Measurements from ENCODE around the gene CEP290. TPM values are rescaled to one million over a fixed set of nuclear protein-coding genes. Genes with fewer than 3 reads are reported as not detected.

The CEP290 gene
- total RNA-seq, 2 donors from 2014 or later = 19.1 to 34.8 TPM

DNA sequence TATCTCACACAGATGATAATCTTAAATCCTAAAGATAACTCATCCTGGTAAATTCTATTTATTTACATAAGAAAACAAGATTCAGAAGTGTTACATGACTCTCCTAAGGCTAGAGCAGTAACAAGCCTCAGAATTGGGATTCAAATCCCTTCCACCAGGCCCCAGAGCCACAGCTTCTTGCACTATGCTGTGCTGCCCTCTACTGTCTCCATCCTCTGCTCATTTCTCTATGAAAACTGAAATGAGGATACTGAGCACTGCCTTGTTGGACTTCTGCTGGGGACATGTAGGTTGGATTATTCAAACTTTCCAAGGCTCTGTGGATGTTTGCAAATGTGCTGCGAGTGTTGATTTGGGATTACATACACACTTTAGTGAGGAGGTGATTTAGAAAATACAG, 89.2 kb downstream of the CEP290 start:
- H3K36me3 Mint-ChIP-seq (ENCODE audit: low read depth) = peaks cover 7% of the 10 kb centered on the region
- Histone ChIP-seq H3K9ac (ENCODE audit: extremely low read depth, low read length, poor library complexity, severe bottlenecking) (no peak overlapping the region), H3K27me3 (ENCODE audit: control insufficient read depth, insufficient read depth, low read length, poor library complexity, severe bottlenecking) (no peaks in the 10 kb centered on the region), H3K4me3 (ENCODE audit: low read length) (no peak overlapping the region), H3K4me1 (ENCODE audit: control insufficient read depth, insufficient read depth, low read length) (no peaks in the 10 kb centered on the region), H3K9me3 (ENCODE audit: control insufficient read depth, low read length) (no peaks in the 10 kb centered on the region), H3K27ac (ENCODE audit: low read depth, low read length) (no peak overlapping the region), H3K36me3 (ENCODE audit: control insufficient read depth, insufficient read depth, low read length) (peaks cover 18% of the 10 kb centered on the region)
- TF ChIP-seq, protein P1, sequence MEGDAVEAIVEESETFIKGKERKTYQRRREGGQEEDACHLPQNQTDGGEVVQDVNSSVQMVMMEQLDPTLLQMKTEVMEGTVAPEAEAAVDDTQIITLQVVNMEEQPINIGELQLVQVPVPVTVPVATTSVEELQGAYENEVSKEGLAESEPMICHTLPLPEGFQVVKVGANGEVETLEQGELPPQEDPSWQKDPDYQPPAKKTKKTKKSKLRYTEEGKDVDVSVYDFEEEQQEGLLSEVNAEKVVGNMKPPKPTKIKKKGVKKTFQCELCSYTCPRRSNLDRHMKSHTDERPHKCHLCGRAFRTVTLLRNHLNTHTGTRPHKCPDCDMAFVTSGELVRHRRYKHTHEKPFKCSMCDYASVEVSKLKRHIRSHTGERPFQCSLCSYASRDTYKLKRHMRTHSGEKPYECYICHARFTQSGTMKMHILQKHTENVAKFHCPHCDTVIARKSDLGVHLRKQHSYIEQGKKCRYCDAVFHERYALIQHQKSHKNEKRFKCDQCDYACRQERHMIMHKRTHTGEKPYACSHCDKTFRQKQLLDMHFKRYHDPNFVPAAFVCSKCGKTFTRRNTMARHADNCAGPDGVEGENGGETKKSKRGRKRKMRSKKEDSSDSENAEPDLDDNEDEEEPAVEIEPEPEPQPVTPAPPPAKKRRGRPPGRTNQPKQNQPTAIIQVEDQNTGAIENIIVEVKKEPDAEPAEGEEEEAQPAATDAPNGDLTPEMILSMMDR (conservative IDR thresholded peaks at IDR 0.05) = peak; percentile 75
- no peaks in the 10 kb centered on the region for H3K9me3 Mint-ChIP-seq
- H3K27ac Mint-ChIP-seq = no peak overlapping the region
- no peak overlapping the region for H3K4me3 Mint-ChIP-seq
- DNase-seq = peak; percentile 79
- WGBS, 2 experiments (ENCODE audit: insufficient coverage in 1 of 2, insufficient read length in 1 of 2) = 78% methylated on average over 1 of the region's 1 CpG; no CpG with 5 or more reads in 1 of the 2 experiments
- H3K4me1 Mint-ChIP-seq = no peaks in the 10 kb centered on the region
- no peaks in the 10 kb centered on the region for H3K27me3 Mint-ChIP-seq (ENCODE audit: insufficient read depth)

DNA sequence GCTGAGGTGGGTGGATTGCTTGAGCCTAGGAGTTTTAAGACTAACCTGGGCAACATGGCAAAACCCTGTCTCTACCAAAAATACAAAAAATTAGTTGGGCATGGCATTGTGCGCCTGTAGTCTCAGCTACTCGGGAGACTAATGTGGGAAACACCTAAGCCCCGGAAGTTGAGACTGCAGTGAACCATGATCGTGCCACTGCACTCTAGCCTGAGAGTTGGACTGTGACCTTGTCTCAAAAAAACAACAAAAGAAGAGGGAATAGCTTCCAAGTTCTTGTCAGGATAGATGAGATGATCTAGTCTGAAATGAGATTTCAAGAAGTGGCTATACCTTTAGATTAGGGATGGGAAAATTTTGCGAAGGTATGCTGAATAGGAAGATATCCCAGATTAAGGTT, 97.9 kb downstream of the CEP290 start:
- H3K27me3 Mint-ChIP-seq (ENCODE audit: insufficient read depth) = no peaks in the 10 kb centered on the region

DNA sequence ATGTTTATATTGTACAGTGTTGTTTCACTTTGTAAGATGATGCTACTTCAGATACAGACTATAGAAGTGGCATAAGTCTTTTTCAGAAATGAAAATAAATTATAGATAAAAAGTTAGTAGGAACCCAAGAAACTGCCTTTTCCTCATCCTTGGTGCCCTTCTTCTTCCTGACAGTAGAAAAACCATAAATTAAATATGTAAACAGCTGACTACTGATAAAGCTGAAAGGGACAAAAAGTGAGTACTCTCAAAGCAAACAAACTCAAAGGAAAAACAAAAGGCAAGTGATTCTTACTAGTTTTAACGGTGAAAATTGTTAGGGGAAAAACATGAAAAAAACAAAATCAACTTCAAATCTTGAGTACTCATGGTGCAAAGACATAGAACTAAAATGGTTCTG, 104.1 kb downstream of the CEP290 start:
- H3K9me3 Mint-ChIP-seq = no peaks in the 10 kb centered on the region
- H3K27ac Mint-ChIP-seq = no peak overlapping the region
- peak overlapping the region; percentile 87 for H3K4me3 ChIP-seq (ENCODE audit: low read length)
- H3K36me3 Mint-ChIP-seq (ENCODE audit: low read depth) = no peaks in the 10 kb centered on the region
- TF ChIP-seq, protein P1 (conservative IDR thresholded peaks at IDR 0.05) = no peak
- H3K36me3 ChIP-seq (ENCODE audit: control insufficient read depth, insufficient read depth, low read length) = peaks cover 4% of the 10 kb centered on the region
- no peak overlapping the region for H3K27ac ChIP-seq (ENCODE audit: low read depth, low read length)
- peaks cover 37% of the 10 kb centered on the region for H3K4me1 Mint-ChIP-seq
- no peaks in the 10 kb centered on the region for H3K4me1 ChIP-seq (ENCODE audit: control insufficient read depth, insufficient read depth, low read length)
- H3K27me3 ChIP-seq (ENCODE audit: control insufficient read depth, insufficient read depth, low read length, poor library complexity, severe bottlenecking) = no peaks in the 10 kb centered on the region
- DNase-seq = no peak
- WGBS, 2 experiments (ENCODE audit: insufficient coverage in 1 of 2, insufficient read length in 1 of 2) = 80 to 92% methylated on average over 1 of the region's 1 CpG
- H3K9me3 ChIP-seq (ENCODE audit: control insufficient read depth, low read length) = no peaks in the 10 kb centered on the region
- no peaks in the 10 kb centered on the region for H3K27me3 Mint-ChIP-seq (ENCODE audit: insufficient read depth)
- H3K4me3 Mint-ChIP-seq = peak overlapping the region; percentile 9
- H3K9ac ChIP-seq (ENCODE audit: extremely low read depth, low read length, poor library complexity, severe bottlenecking) = no peak overlapping the region

More for the DNA sequence above, 97.9 kb downstream of the CEP290 start:
- H3K36me3 ChIP-seq (ENCODE audit: control insufficient read depth, insufficient read depth, low read length) = peaks cover 56% of the 10 kb centered on the region
- TF ChIP-seq, protein P1 (conservative IDR thresholded peaks at IDR 0.05) = no peak
- no peak overlapping the region for H3K4me3 Mint-ChIP-seq
- no peaks in the 10 kb centered on the region for H3K4me1 ChIP-seq (ENCODE audit: control insufficient read depth, insufficient read depth, low read length)
- WGBS, 2 experiments (ENCODE audit: insufficient coverage in 1 of 2, insufficient read length in 1 of 2) = 97 to 100% methylated on average over 2 to 5 of the region's 5 CpGs
- no peaks in the 10 kb centered on the region for H3K27me3 ChIP-seq (ENCODE audit: control insufficient read depth, insufficient read depth, low read length, poor library complexity, severe bottlenecking)
- DNase-seq = no peak
- H3K4me1 Mint-ChIP-seq = peaks cover 12% of the 10 kb centered on the region
- H3K36me3 Mint-ChIP-seq (ENCODE audit: low read depth) = peaks cover 40% of the 10 kb centered on the region
- no peaks in the 10 kb centered on the region for H3K9me3 ChIP-seq (ENCODE audit: control insufficient read depth, low read length)
- H3K4me3 ChIP-seq (ENCODE audit: low read length) = no peak overlapping the region
- no peak overlapping the region for H3K27ac ChIP-seq (ENCODE audit: low read depth, low read length)
- no peak overlapping the region for H3K27ac Mint-ChIP-seq
- H3K9me3 Mint-ChIP-seq = no peaks in the 10 kb centered on the region
- H3K9ac ChIP-seq (ENCODE audit: extremely low read depth, low read length, poor library complexity, severe bottlenecking) = no peak overlapping the region

Data from endodermal cell (in vitro differentiated cells).